HCT116 (cell line): ENCODE measurements around the gene PDE4B. TPM values are rescaled to one million over a fixed set of nuclear protein-coding genes. Genes with fewer than 3 reads are reported as not detected.

Source experiments
- ATAC-seq: fragments of 200-7000 bp; cut with Tn5 transposase; 2 replicates; pipeline ENCODE4 v1.9.1; 2020; ENCODE audit warnings: mild to moderate bottlenecking, moderate library complexity
- BruUV-seq: library from RNA; stranded (reverse); fragments of 400-500 nt; replicated peaks from 2 replicates; lab custom pipeline; 2021; lab: Mats Ljungman, UMichigan
- CTCF ChIA-PET: fragments of 300-600 bp; sonication (Branson Sonifier 250); formaldehyde crosslinking; loops from one replicate; lab custom pipeline; 2021; ENCODE audit warnings: antibody characterized with exemption; lab: Charles Lee
- POLR2A ChIA-PET: fragments of 300-600, 350-600 bp; sonication (Branson Sonifier 250); formaldehyde crosslinking; loops from one replicate; lab custom pipeline; 2021; ENCODE audit warnings: antibody characterized with exemption; lab: Charles Lee
- RAD21 ChIA-PET, 2 experiments: fragments of 300-600 bp; sonication (Branson Sonifier 250); formaldehyde crosslinking; loops; one replicate each; lab custom pipeline; 2023; ENCODE audit warnings: low total read pairs in 2 of 2; ENCODE audit not compliant: uncharacterized antibody in 2 of 2, unreplicated experiment in 2 of 2, low non-redundant PET in 1 of 2; lab: Charles Lee
- DNase-seq: peaks from one replicate; pipeline ENCODE4 v3.0.0-alpha.2; 2010; ENCODE audit warnings: low read depth, low spot score
- H2AFZ ChIP-seq: fragments of 200-600 bp; shearing (Covaris generic), sonication (generic); 2 replicates; pipeline ENCODE4 v1.6.1; 2017; ENCODE audit warnings: low read depth, mixed run types, mixed read lengths, antibody characterized with exemption, low read length; ENCODE audit not compliant: poor library complexity, severe bottlenecking
- H3K27ac ChIP-seq: 2 replicates; pipeline ENCODE4 v1.5.1; 2012; ENCODE audit warnings: low read depth, low read length
- H3K27me3 ChIP-seq: fragments of 200-600 bp; sonication (generic); 2 replicates; pipeline ENCODE4 v1.6.1; 2016; ENCODE audit warnings: mixed run types, low read length, mixed read lengths; ENCODE audit not compliant: insufficient read depth
- H3K36me3 ChIP-seq, 2 experiments: fragments of 200-500 bp in 1 of 2; fragments of 200-600 bp in 1 of 2; sonication (Bioruptor generic) in 1 of 2; sonication (generic) in 1 of 2; 2 replicates each; pipeline versions ENCODE4 v1.5.1 to v1.6.1; 2014 to 2016; ENCODE audit warnings: low read length in 2 of 2, inconsistent platforms in 1 of 2, mixed read lengths in 1 of 2, mixed run types in 1 of 2; ENCODE audit not compliant: insufficient read depth in 2 of 2, control insufficient read depth in 1 of 2
- H3K4me1 ChIP-seq, 2 experiments: fragments of 200-600 bp in 1 of 2; sonication (generic) in 1 of 2; 2 replicates each; pipeline versions ENCODE4 v1.5.1 to v1.6.1; 2012 to 2017; ENCODE audit warnings: low read length in 2 of 2, inconsistent platforms in 1 of 2, mild to moderate bottlenecking in 1 of 2, mixed read lengths in 1 of 2, mixed run types in 1 of 2, moderate library complexity in 1 of 2; ENCODE audit not compliant: insufficient read depth in 2 of 2, control insufficient read depth in 1 of 2
- H3K4me2 ChIP-seq: fragments of 200-600 bp; sonication (generic); 2 replicates; pipeline ENCODE4 v1.6.1; 2017; ENCODE audit warnings: mixed run types, low read length, mixed read lengths
- H3K4me3 ChIP-seq, 2 experiments: fragments of 200-600 bp in 1 of 2; sonication (generic) in 1 of 2; replicated peaks in 1 of 2; 2 replicates each; pipeline ENCODE4 v1.5.1; 2011 to 2016; ENCODE audit warnings: low read length in 2 of 2, control low read depth in 1 of 2, low read depth in 1 of 2, mild to moderate bottlenecking in 1 of 2, mixed read lengths in 1 of 2, mixed run types in 1 of 2
- H3K79me2 ChIP-seq: fragments of 200-600 bp; sonication (generic); 2 replicates; pipeline ENCODE4 v1.6.1; 2017; ENCODE audit warnings: mild to moderate bottlenecking, mixed run types, low read length, moderate library complexity, mixed read lengths; ENCODE audit not compliant: insufficient read depth
- H3K9ac ChIP-seq: fragments of 200-600 bp; sonication (generic); 2 replicates; pipeline ENCODE4 v1.6.1; 2016; ENCODE audit warnings: low read length, mixed read lengths
- H3K9me2 ChIP-seq: fragments of 200-600 bp; sonication (generic), shearing (Covaris generic); 2 replicates; pipeline ENCODE4 v1.6.1; 2017; ENCODE audit warnings: mixed run types, mild to moderate bottlenecking, moderate library complexity; ENCODE audit not compliant: insufficient read depth
- H3K9me3 ChIP-seq, 2 experiments: fragments of 200-500 bp in 1 of 2; fragments of 200-600 bp in 1 of 2; sonication (Bioruptor generic) in 1 of 2; sonication (generic) in 1 of 2; 2 replicates each; pipeline ENCODE4 v1.6.1; 2014 to 2017; ENCODE audit warnings: low read length in 2 of 2, mixed read lengths in 2 of 2, inconsistent platforms in 1 of 2, low read depth in 1 of 2, mild to moderate bottlenecking in 1 of 2, mixed run types in 1 of 2, moderate library complexity in 1 of 2; ENCODE audit not compliant: control insufficient read depth in 1 of 2, insufficient read depth in 1 of 2
- H4K20me1 ChIP-seq: fragments of 200-600 bp; sonication (generic), shearing (Covaris generic); 2 replicates; pipeline ENCODE4 v1.6.1; 2017; ENCODE audit warnings: mixed run types, mild to moderate bottlenecking, moderate library complexity; ENCODE audit not compliant: insufficient read depth
- CTCF ChIP-seq, 3 experiments: fragments of 200-600 bp in 1 of 3; sonication (generic) in 1 of 3; IDR thresholded peaks in 2 of 3; conservative IDR thresholded peaks in 1 of 3; 2 replicates each; pipeline ENCODE4 v1.5.1; 2012 to 2017; ENCODE audit warnings: low read depth in 2 of 3, low read length in 2 of 3, antibody characterized with exemption in 1 of 3, borderline replicate concordance in 1 of 3, control low read depth in 1 of 3, mild to moderate bottlenecking in 1 of 3, mixed read lengths in 1 of 3, mixed run types in 1 of 3, moderate library complexity in 1 of 3; ENCODE audit not compliant: insufficient read depth in 1 of 3
- EGR1 ChIP-seq: IDR thresholded peaks from 2 replicates; pipeline ENCODE4 v1.6.1; 2012; ENCODE audit warnings: low read depth
- EZH2phosphoT487 ChIP-seq: fragments of 200-600 bp; IDR thresholded peaks from 2 replicates; pipeline ENCODE4 v1.6.1; 2018; ENCODE audit warnings: antibody characterized with exemption, borderline replicate concordance
- FOSL1 ChIP-seq: IDR thresholded peaks from 2 replicates; pipeline ENCODE4 v1.6.1; 2012; ENCODE audit warnings: low read depth
- MAX ChIP-seq: IDR thresholded peaks from 2 replicates; pipeline ENCODE4 v1.6.1; 2012
- POLR2A ChIP-seq: IDR thresholded peaks from 2 replicates; pipeline ENCODE4 v1.7.0; 2011; ENCODE audit warnings: borderline replicate concordance; ENCODE audit not compliant: insufficient read depth, insufficient read length; ENCODE audit errors: extremely low read depth
- POLR2AphosphoS5 ChIP-seq: IDR thresholded peaks from 2 replicates; pipeline ENCODE4 v1.6.1; 2011; ENCODE audit warnings: mild to moderate bottlenecking, low read depth, low read length, moderate library complexity
- RAD21 ChIP-seq: IDR thresholded peaks from 2 replicates; pipeline ENCODE4 v1.6.1; 2012; ENCODE audit warnings: low read depth, mild to moderate bottlenecking
- REST ChIP-seq: IDR thresholded peaks from 2 replicates; pipeline ENCODE4 v1.6.1; 2012; ENCODE audit warnings: low read depth
- SIN3A ChIP-seq: IDR thresholded peaks from 2 replicates; pipeline ENCODE4 v1.6.1; 2012; ENCODE audit warnings: low read depth
- YY1 ChIP-seq: IDR thresholded peaks from 2 replicates; pipeline ENCODE4 v1.6.1; 2011; ENCODE audit warnings: low read length, low read depth, moderate library complexity, mild to moderate bottlenecking; ENCODE audit not compliant: insufficient replicate concordance; ENCODE audit errors: extremely low read depth
- ZNF274 ChIP-seq: fragments of 200-500 bp; sonication (Bioruptor generic); IDR thresholded peaks from 2 replicates; pipeline ENCODE4 v1.6.1; 2014; ENCODE audit warnings: mild to moderate bottlenecking, low read depth, low read length, inconsistent platforms
- intact Hi-C: fragments of 100-400 bp; cut with micrococcal nuclease; formaldehyde crosslinking; loops from 2 replicates; pipeline ENCODE4 v1.10.0; 2022
- total RNA-seq: library from RNA; stranded (reverse); gene quantifications from one replicate; pipeline ENCODE4 v1.2.1, GENCODE V29; 2021; ENCODE audit not compliant: unreplicated experiment

Gene PDE4B
- total RNA-seq, 1 experiment from 2014 or later, result 76.9 TPM

GRCh38 chr1:65939191-65939590 lies 146.5 kb downstream of the PDE4B start:
- Histone ChIP-seq H3K9me2 (no peaks in the 10 kb centered on the region), H2AFZ (no peak overlapping the region), H3K79me2 (no peaks in the 10 kb centered on the region), H3K4me3 (no peak overlapping the region), H4K20me1 (no peaks in the 10 kb centered on the region), H3K4me2 (no peak overlapping the region), H3K36me3 (no peaks in the 10 kb centered on the region), H3K4me1 (no peaks in the 10 kb centered on the region), H3K9me3 (no peaks in the 10 kb centered on the region), H3K27me3 (no peaks in the 10 kb centered on the region), H3K27ac (no peak overlapping the region), H3K9ac (no peak overlapping the region)
- ATAC-seq (no peak), DNase-seq (no peak)
- ChIA-PET RAD21 (no interaction called here), POLR2A (no interaction called here), CTCF (no interaction called here)
- intact Hi-C loops, result no loop called here
- TF ChIP-seq FOSL1, result no peak
- no peak for TF ChIP-seq REST
- no peak for TF ChIP-seq YY1
- TF ChIP-seq POLR2AphosphoS5, result no peak
- TF ChIP-seq SIN3A, result no peak
- TF ChIP-seq POLR2A, result no peak
- no peak for TF ChIP-seq RAD21
- TF ChIP-seq ZNF274, result no peak
- no peak for TF ChIP-seq CTCF (IDR thresholded peaks at IDR 0.05 in 2 of 3, conservative IDR thresholded peaks at IDR 0.05 in 1 of 3; ENCODE audit: borderline replicate concordance in 1 of 3, insufficient read depth in 1 of 3, low read depth in 2 of 3, low read length in 2 of 3)
- TF ChIP-seq EZH2phosphoT487, result no peak
- TF ChIP-seq MAX, result no peak
- no peak for TF ChIP-seq EGR1
- no TSS peak for BruUV-seq
